Retinal pigment epithelial cell (primary cell): ENCODE measurements around the gene POMGNT2.

Experiments used
- DNase-seq: peaks from one replicate; pipeline ENCODE4 v3.0.0-alpha.2; 2010; ENCODE audit warnings: low read depth
- H3K4me3 ChIP-seq: 2 replicates; pipeline ENCODE4 v1.5.1; 2011; ENCODE audit warnings: mild to moderate bottlenecking, low read length, control low read depth, moderate library complexity
- TF ChIP-seq, protein P1 (sequence below): conservative IDR thresholded peaks from 2 replicates; pipeline ENCODE4 v1.5.1; 2011; ENCODE audit warnings: low read depth, low read length, control low read depth, inconsistent platforms

The POMGNT2 gene

DNA sequence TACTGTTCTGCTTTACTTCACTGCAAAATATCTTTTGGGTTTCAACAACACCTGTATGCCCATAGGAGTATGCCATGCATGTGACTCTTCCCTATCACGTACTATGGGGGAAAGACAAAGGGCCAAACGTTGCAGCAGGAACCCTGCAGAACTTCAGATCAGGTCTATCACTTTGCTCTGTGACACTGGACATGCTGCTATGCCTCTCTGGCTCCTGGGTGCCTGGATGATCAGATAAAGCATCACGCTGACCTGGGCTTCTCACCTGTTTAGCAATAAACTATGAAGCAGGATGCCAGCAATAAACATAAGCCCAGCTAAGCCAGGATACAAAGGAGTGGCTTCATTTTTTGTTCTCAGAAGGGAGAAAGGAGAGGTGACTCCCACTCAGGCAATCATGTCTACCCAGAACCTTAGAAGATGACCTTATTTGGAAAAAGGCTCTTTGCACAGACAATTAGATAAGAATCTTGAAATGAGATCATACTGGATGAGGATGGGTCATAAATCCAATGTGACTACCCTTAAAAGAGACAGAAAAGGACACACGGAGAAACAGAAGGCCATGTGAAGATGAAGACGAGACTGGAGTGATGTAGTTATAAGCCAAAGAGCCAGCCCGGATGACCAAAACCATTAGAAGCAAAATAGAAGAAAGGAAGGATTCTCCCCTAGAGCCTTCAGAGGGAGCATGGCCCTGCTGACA lies 19.3 kb downstream of the POMGNT2 start:
- TF ChIP-seq, protein P1, sequence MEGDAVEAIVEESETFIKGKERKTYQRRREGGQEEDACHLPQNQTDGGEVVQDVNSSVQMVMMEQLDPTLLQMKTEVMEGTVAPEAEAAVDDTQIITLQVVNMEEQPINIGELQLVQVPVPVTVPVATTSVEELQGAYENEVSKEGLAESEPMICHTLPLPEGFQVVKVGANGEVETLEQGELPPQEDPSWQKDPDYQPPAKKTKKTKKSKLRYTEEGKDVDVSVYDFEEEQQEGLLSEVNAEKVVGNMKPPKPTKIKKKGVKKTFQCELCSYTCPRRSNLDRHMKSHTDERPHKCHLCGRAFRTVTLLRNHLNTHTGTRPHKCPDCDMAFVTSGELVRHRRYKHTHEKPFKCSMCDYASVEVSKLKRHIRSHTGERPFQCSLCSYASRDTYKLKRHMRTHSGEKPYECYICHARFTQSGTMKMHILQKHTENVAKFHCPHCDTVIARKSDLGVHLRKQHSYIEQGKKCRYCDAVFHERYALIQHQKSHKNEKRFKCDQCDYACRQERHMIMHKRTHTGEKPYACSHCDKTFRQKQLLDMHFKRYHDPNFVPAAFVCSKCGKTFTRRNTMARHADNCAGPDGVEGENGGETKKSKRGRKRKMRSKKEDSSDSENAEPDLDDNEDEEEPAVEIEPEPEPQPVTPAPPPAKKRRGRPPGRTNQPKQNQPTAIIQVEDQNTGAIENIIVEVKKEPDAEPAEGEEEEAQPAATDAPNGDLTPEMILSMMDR: no peak
- no peak overlapping the region for H3K4me3 ChIP-seq
- no peak for DNase-seq

DNA sequence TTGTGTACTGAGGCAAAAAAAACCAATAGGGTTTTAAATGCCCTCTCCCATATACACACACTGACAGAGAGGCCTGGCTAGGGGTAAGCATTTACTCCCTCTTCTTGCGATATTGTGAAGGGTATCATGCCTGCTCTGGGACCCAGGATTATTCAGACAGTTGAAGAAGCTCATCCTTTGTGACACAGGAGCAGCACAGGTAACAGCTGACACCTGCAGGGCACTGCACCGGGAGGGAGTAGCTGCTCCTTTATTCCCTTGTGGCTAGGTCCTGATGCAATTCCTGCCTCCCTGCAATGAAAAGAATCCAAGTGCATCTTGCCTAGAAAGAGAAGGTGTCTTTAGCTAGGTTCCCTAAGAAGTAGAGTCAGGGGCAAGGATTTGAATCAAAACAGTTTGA lies 23.4 kb downstream of the POMGNT2 start:
- no peak for DNase-seq
- no peak overlapping the region for H3K4me3 ChIP-seq
- TF ChIP-seq, protein P1: no peak

DNA sequence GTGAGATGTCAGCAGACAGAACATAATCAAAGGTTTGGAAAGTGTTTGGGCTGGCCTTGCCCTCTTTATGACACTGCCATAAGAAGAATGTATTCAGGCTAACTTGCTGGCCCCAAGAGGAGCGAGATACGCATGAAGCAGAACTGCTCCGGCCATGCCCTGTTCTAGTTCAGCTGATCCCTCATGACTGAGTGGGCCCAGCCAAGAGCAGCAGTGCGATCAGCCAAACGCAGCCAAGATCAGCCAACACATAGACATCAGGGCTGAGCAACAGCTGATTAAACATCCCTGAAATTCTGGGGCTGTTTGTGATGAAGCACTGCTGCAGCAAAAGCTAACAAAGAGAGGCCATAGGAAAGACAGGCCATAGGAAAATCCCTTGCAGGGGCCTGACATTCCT lies 24.1 kb downstream of the POMGNT2 start:
- H3K4me3 ChIP-seq: no peak overlapping the region
- TF ChIP-seq, protein P1: no peak
- no peak for DNase-seq

DNA sequence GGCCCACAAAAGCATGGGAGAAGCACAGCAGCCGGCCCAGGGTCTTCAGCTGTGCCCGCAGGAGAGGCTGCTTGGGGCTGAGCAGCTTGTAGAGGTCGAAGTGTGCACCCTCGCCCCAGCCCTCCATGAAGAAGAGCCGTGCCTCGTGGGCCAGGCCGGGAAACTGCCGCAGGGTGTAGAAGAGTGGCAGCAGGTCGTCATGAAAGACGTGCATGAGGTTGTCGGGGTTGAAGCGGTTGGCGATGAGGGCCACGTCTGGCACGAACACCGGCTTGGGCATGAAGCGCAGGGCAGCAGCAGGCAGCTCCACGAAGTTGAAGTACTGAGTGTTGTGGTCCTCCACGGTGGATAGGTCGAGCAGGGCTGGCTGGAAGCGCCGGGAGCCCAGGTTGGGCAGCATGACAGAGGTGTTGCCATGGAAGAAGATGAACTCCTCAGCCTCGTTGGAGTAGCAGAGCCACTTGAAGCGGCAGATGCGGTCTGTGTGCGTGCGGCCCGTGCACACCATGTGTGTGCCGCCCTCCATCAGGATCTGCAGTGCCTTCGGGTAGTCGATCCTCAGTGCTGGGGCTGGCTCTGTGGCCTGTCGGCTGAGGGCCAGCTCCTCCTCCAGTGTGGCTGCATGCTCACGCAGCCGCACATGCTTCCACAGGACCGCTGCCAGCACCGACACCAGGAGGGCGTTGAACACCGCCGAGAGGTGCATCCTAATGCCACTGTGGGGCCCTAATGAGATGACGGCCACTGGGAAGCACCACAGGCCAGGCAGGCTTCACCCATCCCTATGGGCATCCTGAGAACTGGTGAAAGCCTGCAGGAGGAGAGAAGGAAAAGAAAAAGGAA lies 24.9 kb downstream of the POMGNT2 start:
- TF ChIP-seq, protein P1: no peak

DNA sequence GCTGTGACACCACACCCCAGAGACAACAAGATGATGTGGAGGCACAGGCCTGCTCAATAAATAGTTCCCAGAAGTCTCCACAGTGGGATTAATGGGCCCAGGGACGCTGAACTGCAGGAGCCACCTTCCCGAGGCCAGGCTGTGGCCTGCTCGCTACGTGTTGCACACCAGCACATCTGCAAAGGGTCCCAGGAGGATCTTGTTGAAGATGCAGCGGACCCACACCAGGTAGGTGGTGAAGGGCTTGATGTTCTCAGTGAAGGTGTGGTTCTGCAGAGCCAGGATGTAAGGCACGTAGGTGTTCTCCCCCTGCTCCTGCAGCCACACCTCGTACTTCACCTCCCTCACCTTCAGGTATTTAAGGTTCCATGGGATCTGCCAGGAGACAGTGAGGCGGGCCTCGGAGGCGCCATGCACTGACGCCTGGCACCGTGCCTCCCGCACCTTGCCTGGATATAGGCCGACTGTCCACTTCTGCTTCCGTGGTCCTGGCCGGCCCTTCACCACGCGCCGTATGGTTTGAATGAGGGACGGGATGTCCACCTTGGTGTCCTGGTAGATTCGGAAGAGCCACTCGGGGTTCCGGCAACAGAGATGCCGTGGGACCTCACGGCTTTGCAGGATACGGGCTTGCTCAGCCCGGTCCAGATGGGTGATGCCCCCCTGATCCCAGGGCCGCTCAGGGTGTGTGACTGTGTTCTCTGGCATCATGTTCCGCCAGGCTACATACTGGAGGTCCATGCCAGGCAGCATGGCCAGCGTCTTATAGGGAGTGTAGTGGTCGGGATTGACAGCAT lies 26.1 kb downstream of the POMGNT2 start:
- TF ChIP-seq, protein P1: no peak
- DNase-seq: no peak
- H3K4me3 ChIP-seq: no peak overlapping the region

More for the DNA sequence above, 24.9 kb downstream of the POMGNT2 start:
- H3K4me3 ChIP-seq: no peak overlapping the region
- DNase-seq: no peak

DNA sequence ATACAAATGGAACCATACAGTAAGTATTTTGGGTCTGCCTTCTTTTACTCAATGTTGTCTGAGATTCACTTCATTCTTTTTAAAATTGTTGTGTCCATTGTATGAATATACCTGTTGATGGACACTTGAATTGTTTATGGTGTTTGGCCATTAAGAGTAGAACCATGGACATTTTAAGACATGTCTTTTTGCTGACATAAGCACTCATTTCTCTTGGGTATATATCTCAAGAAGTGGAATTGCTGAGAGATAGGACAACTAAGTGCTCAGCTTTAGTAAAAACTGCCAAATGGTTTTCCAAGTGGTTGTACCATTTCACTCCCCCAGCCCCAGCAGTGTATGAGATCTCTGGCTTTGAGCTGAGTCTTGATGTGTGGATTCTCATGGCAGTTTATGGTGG lies 28.2 kb downstream of the POMGNT2 start:
- DNase-seq: no peak
- TF ChIP-seq, protein P1: no peak
- H3K4me3 ChIP-seq: no peak overlapping the region
